ENCODE measurements around the gene RNF166.

The RNF166 gene

GRCh38 chr16:88658714-88659113 is 47.5 kb downstream of the RNF166 start:
- H3K9me2 ChIP-seq (replicated peaks; ENCODE audit: insufficient read depth, low read length) = no peaks in the 10 kb centered on the region
- H3K9me3 ChIP-seq (replicated peaks; ENCODE audit: insufficient read depth, low read length) = no peaks in the 10 kb centered on the region
- no peak overlapping the region for H3K4me2 ChIP-seq (ENCODE audit: low read depth, low read length)
- H3K79me2 ChIP-seq (ENCODE audit: low read length) = peaks cover 13% of the 10 kb centered on the region
- H3K9ac ChIP-seq (ENCODE audit: low read length) = no peak overlapping the region
- H3K4me1 ChIP-seq (ENCODE audit: low read length) = no peaks in the 10 kb centered on the region
- TF ChIP-seq EZH2 (optimal IDR thresholded peaks at IDR 0.05; ENCODE audit: low read depth, low read length) (no peak), EZH2phosphoT487 (IDR thresholded peaks at IDR 0.05; ENCODE audit: low read length) (no peak), CTCF (IDR thresholded peaks at IDR 0.05; ENCODE audit: low read length) (no peak)
- no peaks in the 10 kb centered on the region for H3K36me3 ChIP-seq (replicated peaks; ENCODE audit: insufficient read depth, low read length)
- no peaks in the 10 kb centered on the region for H4K20me1 ChIP-seq (ENCODE audit: insufficient read depth, low read length)
- H3F3A ChIP-seq (ENCODE audit: insufficient read depth, low read length) = no peaks in the 10 kb centered on the region
- no peak overlapping the region for H2AFZ ChIP-seq (ENCODE audit: low read length)
- no peak overlapping the region for H3K4me3 ChIP-seq (ENCODE audit: low read length)
- H3K27me3 ChIP-seq (replicated peaks; ENCODE audit: insufficient read depth, low read length) = no peaks in the 10 kb centered on the region
- H3K27ac ChIP-seq (ENCODE audit: low read length) = no peak overlapping the region
- DNase-seq = no peak

GRCh38 chr16:88657371-88657770 is 48.8 kb downstream of the RNF166 start:
- no peak overlapping the region for H3K4me3 ChIP-seq (ENCODE audit: low read length)
- H3K9ac ChIP-seq (ENCODE audit: low read length) = no peak overlapping the region
- no peaks in the 10 kb centered on the region for H3K9me3 ChIP-seq (replicated peaks; ENCODE audit: insufficient read depth, low read length)
- no peak for DNase-seq
- TF ChIP-seq CTCF (IDR thresholded peaks at IDR 0.05; ENCODE audit: low read length) (no peak), EZH2phosphoT487 (IDR thresholded peaks at IDR 0.05; ENCODE audit: low read length) (no peak), EZH2 (optimal IDR thresholded peaks at IDR 0.05; ENCODE audit: low read depth, low read length) (no peak)
- H3K9me2 ChIP-seq (replicated peaks; ENCODE audit: insufficient read depth, low read length) = no peaks in the 10 kb centered on the region
- H3K27ac ChIP-seq (ENCODE audit: low read length) = no peak overlapping the region
- H3F3A ChIP-seq (ENCODE audit: insufficient read depth, low read length) = no peaks in the 10 kb centered on the region
- no peaks in the 10 kb centered on the region for H4K20me1 ChIP-seq (ENCODE audit: insufficient read depth, low read length)
- H2AFZ ChIP-seq (ENCODE audit: low read length) = no peak overlapping the region
- no peak overlapping the region for H3K4me2 ChIP-seq (ENCODE audit: low read depth, low read length)
- H3K4me1 ChIP-seq (ENCODE audit: low read length) = no peaks in the 10 kb centered on the region
- H3K36me3 ChIP-seq (replicated peaks; ENCODE audit: insufficient read depth, low read length) = no peaks in the 10 kb centered on the region
- no peaks in the 10 kb centered on the region for H3K27me3 ChIP-seq (replicated peaks; ENCODE audit: insufficient read depth, low read length)
- peaks cover 8% of the 10 kb centered on the region for H3K79me2 ChIP-seq (ENCODE audit: low read length)

- H3K36me3 ChIP-seq (replicated peaks; ENCODE audit: insufficient read depth, low read length) = no peaks in the 10 kb centered on the region
- H3K9me2 ChIP-seq (replicated peaks; ENCODE audit: insufficient read depth, low read length) = no peaks in the 10 kb centered on the region
- H2AFZ ChIP-seq (ENCODE audit: low read length) = no peak overlapping the region
- H3K27ac ChIP-seq (ENCODE audit: low read length) = no peak overlapping the region
- H3K4me1 ChIP-seq (ENCODE audit: low read length) = peaks cover 7% of the 10 kb centered on the region; the same call in 1 of the 2 replicates
- H3F3A ChIP-seq (ENCODE audit: insufficient read depth, low read length) = no peaks in the 10 kb centered on the region
- H3K4me3 ChIP-seq (ENCODE audit: low read length) = no peak overlapping the region
- no peak for TF ChIP-seq CTCF (IDR thresholded peaks at IDR 0.05; ENCODE audit: low read length)
- DNase-seq = no peak
- no peaks in the 10 kb centered on the region for H4K20me1 ChIP-seq (ENCODE audit: insufficient read depth, low read length)
- no peaks in the 10 kb centered on the region for H3K27me3 ChIP-seq (replicated peaks; ENCODE audit: insufficient read depth, low read length)
- peaks cover 3% of the 10 kb centered on the region for H3K79me2 ChIP-seq (ENCODE audit: low read length)
- no peak overlapping the region for H3K4me2 ChIP-seq (ENCODE audit: low read depth, low read length)
- H3K9ac ChIP-seq (ENCODE audit: low read length) = no peak overlapping the region
- H3K9me3 ChIP-seq (replicated peaks; ENCODE audit: insufficient read depth, low read length) = no peaks in the 10 kb centered on the region
Observed at GRCh38 chr16:88656291-88656980, 49.8 kb downstream of the RNF166 start.

Measured in MM.1S (cell line).